ENCODE measurements around the gene POC5.
A peak's percentile ranks its signal among the peaks of the same experiment; 100 is the strongest.

Gene POC5

DNA sequence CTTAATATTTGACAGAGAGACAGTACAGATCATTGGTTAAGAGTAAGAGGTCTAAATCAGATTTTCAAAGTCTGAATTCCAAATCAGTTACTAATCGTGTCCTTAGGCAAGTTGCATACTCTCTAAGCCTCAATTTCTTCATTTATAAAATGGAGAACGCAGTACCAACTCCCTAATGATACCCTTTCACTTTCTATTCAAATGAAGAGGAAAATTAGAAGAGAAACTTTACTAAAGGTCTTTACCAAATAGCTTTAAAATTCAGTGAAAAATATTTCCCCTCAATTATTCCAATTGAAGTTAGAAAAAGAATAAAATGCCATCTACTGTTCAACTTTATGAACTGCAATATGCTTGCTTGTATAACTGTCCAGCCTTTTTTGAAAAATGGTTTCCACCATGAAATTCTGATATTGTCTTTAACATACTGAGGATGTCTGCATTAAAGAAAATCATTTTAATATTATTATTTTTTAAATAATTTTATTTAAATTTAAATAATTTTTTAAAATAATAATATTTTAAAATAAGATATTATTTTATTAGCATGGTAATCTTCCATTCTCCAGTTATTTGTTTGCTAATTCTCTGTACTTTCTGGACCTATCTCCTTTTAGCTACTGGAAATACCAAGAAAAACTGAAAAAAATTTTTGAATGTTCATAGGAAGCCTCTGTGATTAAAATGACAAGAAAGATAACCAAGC lies 36.0 kb downstream of the POC5 start:
- no peak overlapping the region for H3K4me3 ChIP-seq (ENCODE audit: low read depth, low read length)
- TF ChIP-seq, protein P1, sequence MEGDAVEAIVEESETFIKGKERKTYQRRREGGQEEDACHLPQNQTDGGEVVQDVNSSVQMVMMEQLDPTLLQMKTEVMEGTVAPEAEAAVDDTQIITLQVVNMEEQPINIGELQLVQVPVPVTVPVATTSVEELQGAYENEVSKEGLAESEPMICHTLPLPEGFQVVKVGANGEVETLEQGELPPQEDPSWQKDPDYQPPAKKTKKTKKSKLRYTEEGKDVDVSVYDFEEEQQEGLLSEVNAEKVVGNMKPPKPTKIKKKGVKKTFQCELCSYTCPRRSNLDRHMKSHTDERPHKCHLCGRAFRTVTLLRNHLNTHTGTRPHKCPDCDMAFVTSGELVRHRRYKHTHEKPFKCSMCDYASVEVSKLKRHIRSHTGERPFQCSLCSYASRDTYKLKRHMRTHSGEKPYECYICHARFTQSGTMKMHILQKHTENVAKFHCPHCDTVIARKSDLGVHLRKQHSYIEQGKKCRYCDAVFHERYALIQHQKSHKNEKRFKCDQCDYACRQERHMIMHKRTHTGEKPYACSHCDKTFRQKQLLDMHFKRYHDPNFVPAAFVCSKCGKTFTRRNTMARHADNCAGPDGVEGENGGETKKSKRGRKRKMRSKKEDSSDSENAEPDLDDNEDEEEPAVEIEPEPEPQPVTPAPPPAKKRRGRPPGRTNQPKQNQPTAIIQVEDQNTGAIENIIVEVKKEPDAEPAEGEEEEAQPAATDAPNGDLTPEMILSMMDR (IDR thresholded peaks at IDR 0.05; ENCODE audit: low read depth, low read length) = peak; percentile 36; the same call in 1 of the 2 replicates

DNA sequence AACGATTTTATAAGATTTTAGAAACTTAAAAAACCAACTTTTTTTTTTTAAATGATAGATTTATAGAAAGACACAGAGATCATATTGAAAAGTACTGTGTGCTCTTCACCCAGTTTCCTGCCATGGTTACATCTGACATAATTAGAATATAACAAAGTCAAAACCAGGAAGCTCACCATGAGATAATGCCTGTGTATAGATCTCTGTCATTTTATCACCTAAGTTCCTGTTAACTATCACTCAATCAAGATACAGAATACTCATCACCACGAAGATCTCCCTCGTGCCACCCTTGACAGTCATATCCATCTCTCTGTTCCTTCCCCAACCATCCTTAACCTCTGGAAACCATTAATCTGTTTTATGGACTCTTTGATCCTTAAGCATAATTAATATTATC lies 39.1 kb downstream of the POC5 start:
- TF ChIP-seq, protein P1 (IDR thresholded peaks at IDR 0.05; ENCODE audit: low read depth, low read length) = no peak
- H3K4me3 ChIP-seq (ENCODE audit: low read depth, low read length) = no peak overlapping the region

DNA sequence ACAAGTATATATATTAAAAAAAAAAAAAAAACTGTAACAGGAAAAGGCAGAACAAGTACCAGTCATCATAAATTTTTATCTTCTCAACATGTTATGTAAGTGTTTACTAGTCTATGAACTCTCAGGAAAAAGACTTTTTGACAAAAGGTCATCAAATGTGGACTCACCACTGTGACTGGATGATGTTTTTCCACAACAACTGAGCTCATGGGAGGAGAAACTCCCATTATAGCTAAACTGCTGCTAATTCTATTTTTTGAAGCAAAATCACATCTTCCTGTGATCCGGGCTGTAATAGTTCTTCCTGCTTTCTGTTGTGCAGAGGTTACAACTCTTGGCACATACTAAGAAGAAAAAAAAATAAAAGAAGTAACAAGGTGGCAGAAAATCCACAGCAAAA lies 39.6 kb downstream of the POC5 start:
- TF ChIP-seq, protein P1 (IDR thresholded peaks at IDR 0.05; ENCODE audit: low read depth, low read length) = no peak
- H3K4me3 ChIP-seq (ENCODE audit: low read depth, low read length) = no peak overlapping the region

DNA sequence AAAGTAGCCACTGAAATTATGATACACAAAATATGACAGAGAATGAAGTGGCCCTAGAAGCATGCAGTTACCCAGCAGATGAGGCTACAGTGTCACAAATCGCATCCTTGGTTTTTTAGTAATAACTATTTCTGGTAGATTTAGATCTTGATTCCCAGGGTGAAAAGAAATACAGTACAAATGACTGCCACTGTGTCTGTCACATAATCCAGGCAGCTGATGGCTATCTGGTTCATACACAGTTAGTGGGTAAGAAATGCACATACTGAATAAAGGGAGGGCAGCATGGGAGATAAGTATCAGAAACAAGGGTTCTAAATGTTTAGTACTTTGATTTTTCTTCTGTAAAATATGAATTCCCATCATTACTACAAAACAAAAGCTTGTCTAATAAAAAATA lies 41.5 kb downstream of the POC5 start:
- TF ChIP-seq, protein P1 (IDR thresholded peaks at IDR 0.05; ENCODE audit: low read depth, low read length) = no peak
- H3K4me3 ChIP-seq (ENCODE audit: low read depth, low read length) = no peak overlapping the region

DNA sequence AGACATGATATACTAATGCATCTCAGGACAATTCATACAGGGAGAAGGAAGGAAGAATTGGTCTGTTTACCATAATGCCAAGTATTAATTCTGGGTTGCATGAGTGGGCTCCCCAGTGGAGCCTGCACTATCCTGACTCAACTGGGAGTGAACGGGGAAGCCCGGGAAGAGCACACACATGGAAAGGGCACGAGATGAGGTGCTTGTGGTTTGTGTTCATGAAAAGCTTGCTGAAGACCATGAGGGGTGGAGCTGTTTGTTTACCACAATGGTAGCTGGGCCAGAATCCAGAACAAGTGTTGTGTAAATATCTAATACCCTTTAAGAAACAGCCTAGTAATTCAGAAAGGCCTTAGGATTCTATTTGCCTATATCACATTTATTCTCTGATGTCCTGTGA lies 44.6 kb downstream of the POC5 start:
- no peak overlapping the region for H3K4me3 ChIP-seq (ENCODE audit: low read depth, low read length)
- TF ChIP-seq, protein P1 (IDR thresholded peaks at IDR 0.05; ENCODE audit: low read depth, low read length) = no peak

DNA sequence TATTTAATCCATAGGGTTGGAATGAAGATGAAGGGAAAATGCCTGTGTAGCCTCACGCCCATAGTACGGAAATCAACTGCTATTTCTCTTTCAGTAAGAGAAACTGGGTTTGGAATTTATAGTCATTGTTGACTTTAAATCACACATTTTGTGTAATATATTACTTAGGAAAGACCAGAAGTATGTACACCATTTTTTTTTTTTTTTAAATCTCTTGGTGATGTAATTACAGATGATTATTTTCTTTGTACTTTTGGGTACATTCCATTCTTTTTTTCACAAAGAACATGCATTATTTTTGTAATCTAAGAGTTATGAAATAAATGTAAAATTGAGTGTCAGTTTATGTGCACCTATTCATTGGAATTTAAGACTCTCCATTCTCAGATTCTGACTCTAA lies 45.7 kb downstream of the POC5 start:
- H3K4me3 ChIP-seq (ENCODE audit: low read depth, low read length) = no peak overlapping the region
- TF ChIP-seq, protein P1 (IDR thresholded peaks at IDR 0.05; ENCODE audit: low read depth, low read length) = no peak

DNA sequence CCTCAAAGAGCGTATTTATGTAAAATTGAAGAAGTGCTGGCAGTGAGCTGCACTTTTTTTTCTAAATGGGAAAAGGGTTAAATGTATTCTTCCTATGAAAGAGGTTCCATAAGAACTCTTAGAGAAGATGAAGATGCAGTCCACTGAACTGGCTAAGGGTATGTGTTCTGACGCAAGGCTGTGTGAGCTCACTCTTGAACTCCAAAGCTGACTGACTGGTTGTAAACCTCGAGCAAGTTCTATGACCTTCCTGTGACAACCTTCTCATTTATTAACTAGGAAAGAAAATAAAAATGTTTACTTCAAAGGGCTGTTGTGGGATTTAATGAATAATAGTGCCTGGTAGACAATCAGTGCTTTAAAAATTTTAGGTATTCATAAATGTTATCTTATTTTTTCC lies 46.7 kb downstream of the POC5 start:
- TF ChIP-seq, protein P1 (IDR thresholded peaks at IDR 0.05; ENCODE audit: low read depth, low read length) = no peak
- no peak overlapping the region for H3K4me3 ChIP-seq (ENCODE audit: low read depth, low read length)
